ENCODE measurements around the gene OXER1.

DNA sequence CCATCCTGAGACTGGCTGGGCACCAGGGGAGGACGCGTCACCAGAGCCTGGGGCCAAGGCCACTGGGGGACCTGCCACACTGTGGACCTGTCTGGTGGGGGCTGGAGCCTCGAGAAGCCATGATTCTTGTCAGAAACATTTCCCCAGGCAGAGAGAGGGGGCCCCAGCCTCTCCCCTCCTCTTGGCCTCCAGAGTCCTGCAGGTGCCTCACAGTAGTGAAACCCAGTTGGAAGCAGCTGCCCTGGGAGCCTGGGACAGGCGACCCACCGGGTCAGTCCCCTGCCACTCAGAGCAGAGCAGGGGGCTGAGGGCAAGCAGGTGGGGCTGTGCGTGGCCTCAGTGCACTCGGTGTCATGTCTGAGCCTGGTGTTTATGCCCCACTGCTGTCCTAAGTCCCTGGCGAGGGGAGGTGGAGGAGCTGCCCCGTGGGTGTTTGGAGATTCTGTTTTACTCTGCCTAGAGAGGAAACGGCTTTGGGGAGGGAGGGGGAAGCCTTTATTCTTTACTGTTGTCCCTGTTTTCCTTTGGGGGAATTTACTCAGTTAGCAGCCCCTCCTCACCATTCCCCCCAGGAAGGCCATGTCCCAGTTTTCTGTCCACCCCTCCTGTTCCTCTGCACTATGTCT lies 7.7 kb downstream of the OXER1 start:
- TF ChIP-seq EP300 (IDR thresholded peaks at IDR 0.05), result no peak
- no peak for TF ChIP-seq POLR2A (IDR thresholded peaks at IDR 0.05; ENCODE audit: low read length)
- no peak for TF ChIP-seq KDM1A (IDR thresholded peaks at IDR 0.05; ENCODE audit: low read depth)
- no peak for TF ChIP-seq RFX5 (IDR thresholded peaks at IDR 0.05)
- TF ChIP-seq SMC3 (IDR thresholded peaks at IDR 0.05), result no peak
- TF ChIP-seq NPAS2 (CRISPR knock-in tag; IDR thresholded peaks at IDR 0.05; ENCODE audit: borderline replicate concordance), result no peak
- no peak for TF ChIP-seq RCOR1 (IDR thresholded peaks at IDR 0.05; ENCODE audit: low read depth, low read length)
- TF ChIP-seq CTCF (IDR thresholded peaks at IDR 0.05), result no peak
- no peak for TF ChIP-seq BHLHE40 (IDR thresholded peaks at IDR 0.05; ENCODE audit: low read depth, low read length)
